ENCODE data around the gene NOL4. TPM values are rescaled to one million over a fixed set of nuclear protein-coding genes. Genes with fewer than 3 reads are reported as not detected.

NOL4 gene
- total RNA-seq, 1 donor from 2014 or later, result 1.9 TPM

- TF ChIP-seq EZH2 (IDR thresholded peaks at IDR 0.05; ENCODE audit: insufficient read depth, low read length), result no peak
- TF ChIP-seq CTCF (IDR thresholded peaks at IDR 0.05; ENCODE audit: insufficient read depth, low read depth, low read length), result no peak
- H3K4me1 ChIP-seq (ENCODE audit: insufficient read depth, low read length), result no peaks in the 10 kb centered on the region
- H3K27me3 ChIP-seq (ENCODE audit: insufficient read depth, low read length), result no peaks in the 10 kb centered on the region
- no peak overlapping the region for H3K4me3 Mint-ChIP-seq (ENCODE audit: unreplicated experiment)
- no peak overlapping the region for H3K4me3 ChIP-seq (ENCODE audit: insufficient read depth, low read depth, low read length)
- H3K4me2 ChIP-seq (ENCODE audit: low read length), result no peak overlapping the region
- no peaks in the 10 kb centered on the region for H3K36me3 Mint-ChIP-seq (ENCODE audit: low read depth, unreplicated experiment)
- no peak for FAIRE-seq
- H3K79me2 ChIP-seq (ENCODE audit: insufficient read depth, low read length), result no peaks in the 10 kb centered on the region
- no peaks in the 10 kb centered on the region for H4K20me1 ChIP-seq (ENCODE audit: insufficient read depth, low read length)
- no peak overlapping the region for H2AFZ ChIP-seq (ENCODE audit: low read depth, low read length)
- H3K9me3 Mint-ChIP-seq (ENCODE audit: unreplicated experiment), result no peaks in the 10 kb centered on the region
- no peaks in the 10 kb centered on the region for H3K9me3 ChIP-seq (ENCODE audit: insufficient read depth, low read depth, low read length)
- DNase-seq (ENCODE audit: low read depth), result no peak
- no peak overlapping the region for H3K9ac ChIP-seq (ENCODE audit: low read length)
- no peaks in the 10 kb centered on the region for H3K27me3 Mint-ChIP-seq (ENCODE audit: low read depth, unreplicated experiment)
- no peak overlapping the region for H3K27ac ChIP-seq (ENCODE audit: low read depth, low read length)
- H3K36me3 ChIP-seq (ENCODE audit: insufficient read depth, low read length), result no peaks in the 10 kb centered on the region
- H3K27ac Mint-ChIP-seq (ENCODE audit: unreplicated experiment), result no peak overlapping the region
- peaks cover 5% of the 10 kb centered on the region for H3K4me1 Mint-ChIP-seq (ENCODE audit: low read depth, unreplicated experiment)
Measured at GRCh38 chr18:34194239-34194638, 30.5 kb downstream of the NOL4 start.

- TF ChIP-seq CTCF (IDR thresholded peaks at IDR 0.05; ENCODE audit: insufficient read depth, low read depth, low read length) (no peak), EZH2 (IDR thresholded peaks at IDR 0.05; ENCODE audit: insufficient read depth, low read length) (no peak)
- no peaks in the 10 kb centered on the region for H3K9me3 Mint-ChIP-seq (ENCODE audit: unreplicated experiment)
Measured at GRCh38 chr18:34189656-34190435, 34.9 kb downstream of the NOL4 start.

More at GRCh38 chr18:34189656-34190435, 34.9 kb downstream of the NOL4 start:
- no peaks in the 10 kb centered on the region for H3K79me2 ChIP-seq (ENCODE audit: insufficient read depth, low read length)
- no peaks in the 10 kb centered on the region for H3K36me3 Mint-ChIP-seq (ENCODE audit: low read depth, unreplicated experiment)
- no peak overlapping the region for H2AFZ ChIP-seq (ENCODE audit: low read depth, low read length)
- no peak overlapping the region for H3K27ac ChIP-seq (ENCODE audit: low read depth, low read length)
- no peaks in the 10 kb centered on the region for H3K9me3 ChIP-seq (ENCODE audit: insufficient read depth, low read depth, low read length)
- H3K4me1 ChIP-seq (ENCODE audit: insufficient read depth, low read length), result no peaks in the 10 kb centered on the region
- H3K27me3 Mint-ChIP-seq (ENCODE audit: low read depth, unreplicated experiment), result no peaks in the 10 kb centered on the region
- no peak overlapping the region for H3K4me3 ChIP-seq (ENCODE audit: insufficient read depth, low read depth, low read length)
- no peak for DNase-seq (ENCODE audit: low read depth)
- no peak overlapping the region for H3K4me2 ChIP-seq (ENCODE audit: low read length)
- no peak for FAIRE-seq
- H3K4me1 Mint-ChIP-seq (ENCODE audit: low read depth, unreplicated experiment), result peaks cover 5% of the 10 kb centered on the region
- no peaks in the 10 kb centered on the region for H3K27me3 ChIP-seq (ENCODE audit: insufficient read depth, low read length)
- no peak overlapping the region for H3K27ac Mint-ChIP-seq (ENCODE audit: unreplicated experiment)
- H3K9ac ChIP-seq (ENCODE audit: low read length), result no peak overlapping the region
- no peaks in the 10 kb centered on the region for H4K20me1 ChIP-seq (ENCODE audit: insufficient read depth, low read length)
- H3K4me3 Mint-ChIP-seq (ENCODE audit: unreplicated experiment), result no peak overlapping the region
- no peaks in the 10 kb centered on the region for H3K36me3 ChIP-seq (ENCODE audit: insufficient read depth, low read length)
